ENCODE results near the gene SLC22A7.

SLC22A7 gene

GRCh38 chr6:43269273-43270007 is 28.6 kb upstream of the SLC22A7 start:
- no peaks in the 10 kb centered on the region for H3F3A ChIP-seq (ENCODE audit: low read depth)
- H4K20me1 ChIP-seq (ENCODE audit: insufficient read depth, low read length, poor library complexity, severe bottlenecking): no peaks in the 10 kb centered on the region
- no peaks in the 10 kb centered on the region for H3K9me2 ChIP-seq (replicated peaks; ENCODE audit: low read depth, low read length)
- no peak for TF ChIP-seq CTCF (conservative IDR thresholded peaks at IDR 0.05; ENCODE audit: low read length)
- TF ChIP-seq EZH2phosphoT487 (IDR thresholded peaks at IDR 0.05; ENCODE audit: borderline replicate concordance): no peak
- H2AFZ ChIP-seq (ENCODE audit: low read length): peak overlapping the region; percentile 58; the same call in 1 of the 2 replicates
- H3K9ac ChIP-seq (ENCODE audit: low read depth, low read length, poor library complexity, severe bottlenecking): no peak overlapping the region
- H3K9me3 ChIP-seq (ENCODE audit: insufficient read depth, low read depth, low read length): no peaks in the 10 kb centered on the region
- peak overlapping the region; percentile 23 for H3K4me3 ChIP-seq (ENCODE audit: low read length, poor library complexity, severe bottlenecking)
- H3K27me3 ChIP-seq (ENCODE audit: insufficient read depth, low read length, poor library complexity, severe bottlenecking): no peaks in the 10 kb centered on the region
- peak overlapping the region; percentile 26 for H3K4me2 ChIP-seq (ENCODE audit: low read depth, low read length, poor library complexity, severe bottlenecking)
- no peaks in the 10 kb centered on the region for H3K4me1 ChIP-seq (ENCODE audit: insufficient read depth, low read length, poor library complexity, severe bottlenecking)
- H3K79me2 ChIP-seq (ENCODE audit: insufficient read depth, low read length): no peaks in the 10 kb centered on the region
- no peaks in the 10 kb centered on the region for H3K36me3 ChIP-seq (ENCODE audit: insufficient read depth, low read length)

- no peaks in the 10 kb centered on the region for H3K27me3 ChIP-seq (ENCODE audit: insufficient read depth, low read length, poor library complexity, severe bottlenecking)
- H2AFZ ChIP-seq (ENCODE audit: low read length): no peak overlapping the region
- H3K4me2 ChIP-seq (ENCODE audit: low read depth, low read length, poor library complexity, severe bottlenecking): no peak overlapping the region
These were observed 26.8 kb upstream of the SLC22A7 start for GRCh38 chr6:43271103-43271815.

GRCh38 chr6:43271944-43272343 is 26.1 kb upstream of the SLC22A7 start:
- H3F3A ChIP-seq (ENCODE audit: low read depth): no peaks in the 10 kb centered on the region
- no peaks in the 10 kb centered on the region for H4K20me1 ChIP-seq (ENCODE audit: insufficient read depth, low read length, poor library complexity, severe bottlenecking)
- H3K4me3 ChIP-seq (ENCODE audit: low read length, poor library complexity, severe bottlenecking): no peak overlapping the region
- no peaks in the 10 kb centered on the region for H3K4me1 ChIP-seq (ENCODE audit: insufficient read depth, low read length, poor library complexity, severe bottlenecking)
- H2AFZ ChIP-seq (ENCODE audit: low read length): no peak overlapping the region
- TF ChIP-seq CTCF (conservative IDR thresholded peaks at IDR 0.05; ENCODE audit: low read length) (no peak), EZH2phosphoT487 (IDR thresholded peaks at IDR 0.05; ENCODE audit: borderline replicate concordance) (no peak)
- H3K9me3 ChIP-seq (ENCODE audit: insufficient read depth, low read depth, low read length): no peaks in the 10 kb centered on the region
- no peak overlapping the region for H3K9ac ChIP-seq (ENCODE audit: low read depth, low read length, poor library complexity, severe bottlenecking)
- H3K27me3 ChIP-seq (ENCODE audit: insufficient read depth, low read length, poor library complexity, severe bottlenecking): no peaks in the 10 kb centered on the region
- H3K4me2 ChIP-seq (ENCODE audit: low read depth, low read length, poor library complexity, severe bottlenecking): no peak overlapping the region
- no peaks in the 10 kb centered on the region for H3K36me3 ChIP-seq (ENCODE audit: insufficient read depth, low read length)
- H3K79me2 ChIP-seq (ENCODE audit: insufficient read depth, low read length): no peaks in the 10 kb centered on the region
- no peaks in the 10 kb centered on the region for H3K9me2 ChIP-seq (replicated peaks; ENCODE audit: low read depth, low read length)

More at GRCh38 chr6:43271103-43271815, 26.8 kb upstream of the SLC22A7 start:
- Histone ChIP-seq H3K36me3 (ENCODE audit: insufficient read depth, low read length) (no peaks in the 10 kb centered on the region), H3K9me2 (replicated peaks; ENCODE audit: low read depth, low read length) (no peaks in the 10 kb centered on the region), H4K20me1 (ENCODE audit: insufficient read depth, low read length, poor library complexity, severe bottlenecking) (no peaks in the 10 kb centered on the region), H3F3A (ENCODE audit: low read depth) (no peaks in the 10 kb centered on the region), H3K4me3 (ENCODE audit: low read length, poor library complexity, severe bottlenecking) (no peak overlapping the region), H3K9ac (ENCODE audit: low read depth, low read length, poor library complexity, severe bottlenecking) (no peak overlapping the region), H3K9me3 (ENCODE audit: insufficient read depth, low read depth, low read length) (no peaks in the 10 kb centered on the region), H3K4me1 (ENCODE audit: insufficient read depth, low read length, poor library complexity, severe bottlenecking) (no peaks in the 10 kb centered on the region), H3K79me2 (ENCODE audit: insufficient read depth, low read length) (no peaks in the 10 kb centered on the region)
- no peak for TF ChIP-seq EZH2phosphoT487 (IDR thresholded peaks at IDR 0.05; ENCODE audit: borderline replicate concordance)
- TF ChIP-seq CTCF (conservative IDR thresholded peaks at IDR 0.05; ENCODE audit: low read length): no peak
